ENCODE results near the gene UBR2. TPM values are rescaled to one million over a fixed set of nuclear protein-coding genes. Genes with fewer than 3 reads are reported as not detected.
A peak's percentile ranks its signal among the peaks of the same experiment; 100 is the strongest.

Gene UBR2
- total RNA-seq, 1 experiment from 2014 or later, result 21.7 TPM

DNA sequence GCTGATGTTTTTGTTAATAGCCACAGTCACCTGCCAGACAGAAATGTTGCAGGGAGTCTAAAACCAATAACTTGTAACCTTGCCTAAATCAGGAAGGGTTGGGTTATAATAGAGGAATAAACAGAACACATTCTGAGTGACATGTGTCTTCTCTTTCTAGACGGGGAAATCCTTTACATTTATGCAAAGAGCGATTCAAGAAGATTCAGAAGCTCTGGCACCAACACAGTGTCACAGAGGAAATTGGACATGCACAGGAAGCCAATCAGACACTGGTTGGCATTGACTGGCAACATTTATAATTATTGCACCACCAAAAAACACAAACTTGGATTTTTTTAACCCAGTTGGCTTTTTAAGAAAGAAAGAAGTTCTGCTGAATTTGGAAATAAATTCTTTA lies 127.0 kb downstream of the UBR2 start:
- no peaks in the 10 kb centered on the region; the same call in 1 of the 2 replicates for H3K36me3 ChIP-seq (ENCODE audit: control insufficient read depth, insufficient read depth, low read length)
- H3K4me1 Mint-ChIP-seq (ENCODE audit: low read depth, unreplicated experiment), result no peaks in the 10 kb centered on the region
- ChIA-PET CTCF (no interaction called here), POLR2A (no interaction called here)
- H3K4me1 ChIP-seq, result no peaks in the 10 kb centered on the region
- TF ChIP-seq, protein P1, sequence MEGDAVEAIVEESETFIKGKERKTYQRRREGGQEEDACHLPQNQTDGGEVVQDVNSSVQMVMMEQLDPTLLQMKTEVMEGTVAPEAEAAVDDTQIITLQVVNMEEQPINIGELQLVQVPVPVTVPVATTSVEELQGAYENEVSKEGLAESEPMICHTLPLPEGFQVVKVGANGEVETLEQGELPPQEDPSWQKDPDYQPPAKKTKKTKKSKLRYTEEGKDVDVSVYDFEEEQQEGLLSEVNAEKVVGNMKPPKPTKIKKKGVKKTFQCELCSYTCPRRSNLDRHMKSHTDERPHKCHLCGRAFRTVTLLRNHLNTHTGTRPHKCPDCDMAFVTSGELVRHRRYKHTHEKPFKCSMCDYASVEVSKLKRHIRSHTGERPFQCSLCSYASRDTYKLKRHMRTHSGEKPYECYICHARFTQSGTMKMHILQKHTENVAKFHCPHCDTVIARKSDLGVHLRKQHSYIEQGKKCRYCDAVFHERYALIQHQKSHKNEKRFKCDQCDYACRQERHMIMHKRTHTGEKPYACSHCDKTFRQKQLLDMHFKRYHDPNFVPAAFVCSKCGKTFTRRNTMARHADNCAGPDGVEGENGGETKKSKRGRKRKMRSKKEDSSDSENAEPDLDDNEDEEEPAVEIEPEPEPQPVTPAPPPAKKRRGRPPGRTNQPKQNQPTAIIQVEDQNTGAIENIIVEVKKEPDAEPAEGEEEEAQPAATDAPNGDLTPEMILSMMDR (IDR thresholded peaks at IDR 0.05; ENCODE audit: insufficient read depth in 1 of 2, low read depth in 1 of 2, low read length in 1 of 2, severe bottlenecking in 1 of 2, unreplicated experiment in 1 of 2), result no peak
- no peaks in the 10 kb centered on the region for H3K9me3 ChIP-seq
- H3K9me3 Mint-ChIP-seq (ENCODE audit: unreplicated experiment), result no peaks in the 10 kb centered on the region
- no peaks in the 10 kb centered on the region for H3K27me3 ChIP-seq (replicated peaks; ENCODE audit: control insufficient read depth, insufficient read depth, low read length)
- no peak overlapping the region for H3K4me3 Mint-ChIP-seq (ENCODE audit: unreplicated experiment)
- H3K4me3 ChIP-seq (ENCODE audit: low read depth, low read length), result no peak overlapping the region
- H3K27me3 Mint-ChIP-seq (ENCODE audit: insufficient read depth, unreplicated experiment), result no peaks in the 10 kb centered on the region
- no peak overlapping the region for H3K27ac Mint-ChIP-seq (ENCODE audit: unreplicated experiment)
- DNase-seq, result no peak
- BruUV-seq (replicated peaks), result no TSS peak
- H3K36me3 Mint-ChIP-seq (ENCODE audit: insufficient read depth, unreplicated experiment), result peaks cover 66% of the 10 kb centered on the region
- intact Hi-C loops (cut with micrococcal nuclease; ENCODE audit: unreplicated experiment), result no loop called here

DNA sequence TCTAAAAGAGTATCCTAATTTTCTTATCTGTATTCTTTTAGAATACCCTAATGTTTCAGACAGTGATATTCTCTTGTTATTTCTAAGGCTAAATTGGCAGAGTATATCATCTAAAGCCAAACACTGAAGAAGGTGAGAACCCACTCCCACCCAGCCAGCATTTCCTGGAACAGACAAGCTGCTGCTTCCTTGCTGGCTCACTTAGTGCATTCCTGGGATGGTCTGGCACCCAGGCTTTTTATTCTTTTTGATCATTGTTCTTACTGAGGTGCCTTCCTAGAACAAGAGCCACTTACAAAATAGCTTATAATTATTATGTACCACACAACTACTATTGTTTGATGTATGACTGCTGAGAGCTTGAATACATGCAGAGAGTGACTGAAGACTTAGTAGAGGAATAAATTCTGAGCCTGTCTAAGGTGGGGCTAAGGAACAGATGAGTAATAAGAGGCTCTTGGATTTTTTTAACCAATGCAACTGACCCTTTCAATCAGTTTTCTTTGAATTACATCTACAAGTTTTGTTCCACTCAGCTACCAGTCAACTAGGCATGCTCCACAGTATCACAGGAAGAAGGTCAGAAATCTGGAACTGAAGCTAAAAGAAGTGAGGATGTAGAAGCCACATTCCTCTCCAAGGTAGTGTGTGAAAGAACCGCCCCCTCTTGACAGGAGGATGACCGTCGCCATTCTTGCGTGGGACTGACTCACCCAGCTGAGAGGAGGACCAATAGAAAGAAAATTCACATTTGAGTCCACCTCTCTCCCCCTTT lies 128.5 kb downstream of the UBR2 start:
- intact Hi-C loops (cut with micrococcal nuclease; ENCODE audit: unreplicated experiment), result no loop called here
- Mint-ChIP-seq H3K27ac (ENCODE audit: unreplicated experiment) (no peak overlapping the region), H3K36me3 (ENCODE audit: insufficient read depth, unreplicated experiment) (peaks cover 56% of the 10 kb centered on the region), H3K27me3 (ENCODE audit: insufficient read depth, unreplicated experiment) (no peaks in the 10 kb centered on the region), H3K9me3 (ENCODE audit: unreplicated experiment) (no peaks in the 10 kb centered on the region), H3K4me1 (ENCODE audit: low read depth, unreplicated experiment) (no peaks in the 10 kb centered on the region), H3K4me3 (ENCODE audit: unreplicated experiment) (no peak overlapping the region)
- no peak for DNase-seq
- TSS peak; percentile 25 for BruUV-seq (replicated peaks)
- H3K4me3 ChIP-seq (ENCODE audit: low read depth, low read length), result no peak overlapping the region
- no peaks in the 10 kb centered on the region for H3K4me1 ChIP-seq
- TF ChIP-seq, protein P1 (IDR thresholded peaks at IDR 0.05; ENCODE audit: insufficient read depth in 1 of 2, low read depth in 1 of 2, low read length in 1 of 2, severe bottlenecking in 1 of 2, unreplicated experiment in 1 of 2), result no peak
- POLR2A ChIA-PET, result no interaction called here
- CTCF ChIA-PET, result no interaction called here
- no peaks in the 10 kb centered on the region for H3K27me3 ChIP-seq (replicated peaks; ENCODE audit: control insufficient read depth, insufficient read depth, low read length)
- H3K9me3 ChIP-seq, result no peaks in the 10 kb centered on the region
- no peaks in the 10 kb centered on the region; the same call in 1 of the 2 replicates for H3K36me3 ChIP-seq (ENCODE audit: control insufficient read depth, insufficient read depth, low read length)

DNA sequence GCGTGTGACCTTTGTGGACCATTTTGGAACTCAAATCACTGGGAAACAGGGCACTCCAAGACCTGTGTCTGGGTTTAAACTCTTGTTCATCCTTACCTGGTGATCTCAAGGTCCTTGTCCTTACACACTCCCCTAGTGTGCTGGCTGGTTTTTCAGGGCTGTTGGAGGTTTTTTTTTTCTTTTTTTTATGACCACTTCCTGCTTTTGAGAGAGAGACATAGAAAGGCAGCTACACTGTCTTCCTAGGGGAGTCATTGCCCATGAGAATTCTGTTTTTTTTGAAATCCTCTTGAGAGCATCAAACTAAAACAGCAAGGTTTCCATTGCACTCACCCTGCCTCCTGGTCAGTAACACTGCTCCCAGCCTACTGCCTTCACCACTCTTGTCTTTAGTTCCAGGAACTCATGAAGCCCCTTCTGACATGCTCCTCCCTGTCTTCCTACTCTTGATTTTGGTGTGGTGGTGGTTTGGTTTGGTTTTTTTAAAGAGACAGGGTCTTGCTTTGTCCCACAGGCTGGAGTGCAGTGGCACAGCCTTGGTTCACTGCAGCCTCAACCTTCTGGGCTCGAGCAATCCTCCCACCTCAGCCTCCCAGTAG lies 130.0 kb downstream of the UBR2 start:
- Mint-ChIP-seq H3K36me3 (ENCODE audit: insufficient read depth, unreplicated experiment) (peaks cover 57% of the 10 kb centered on the region), H3K27ac (ENCODE audit: unreplicated experiment) (no peak overlapping the region), H3K4me3 (ENCODE audit: unreplicated experiment) (no peak overlapping the region), H3K9me3 (ENCODE audit: unreplicated experiment) (no peaks in the 10 kb centered on the region), H3K27me3 (ENCODE audit: insufficient read depth, unreplicated experiment) (no peaks in the 10 kb centered on the region), H3K4me1 (ENCODE audit: low read depth, unreplicated experiment) (no peaks in the 10 kb centered on the region)
- Histone ChIP-seq H3K4me1 (no peaks in the 10 kb centered on the region), H3K36me3 (ENCODE audit: control insufficient read depth, insufficient read depth, low read length) (no peaks in the 10 kb centered on the region; the same call in 1 of the 2 replicates), H3K27me3 (replicated peaks; ENCODE audit: control insufficient read depth, insufficient read depth, low read length) (no peaks in the 10 kb centered on the region), H3K9me3 (no peaks in the 10 kb centered on the region), H3K4me3 (ENCODE audit: low read depth, low read length) (no peak overlapping the region)
- TF ChIP-seq, protein P1 (IDR thresholded peaks at IDR 0.05; ENCODE audit: insufficient read depth in 1 of 2, low read depth in 1 of 2, low read length in 1 of 2, severe bottlenecking in 1 of 2, unreplicated experiment in 1 of 2), result no peak
- no TSS peak for BruUV-seq (replicated peaks)
- intact Hi-C loops (cut with micrococcal nuclease; ENCODE audit: unreplicated experiment), result no loop called here
- no peak for DNase-seq
- ChIA-PET POLR2A (no interaction called here), CTCF (no interaction called here)
